Astrocyte (in vitro differentiated cells and primary cell): ENCODE measurements around the gene BTRC. TPM values are rescaled to one million over a fixed set of nuclear protein-coding genes. Genes with fewer than 3 reads are reported as not detected.

ENCODE experiments used
- DNase-seq: peaks from one replicate; pipeline ENCODE4 v3.0.0-alpha.2; 2010; ENCODE audit warnings: low read depth
- FAIRE-seq: peaks from 2 replicates; lab custom pipeline; 2011; peaks lifted over from hg19 to GRCh38; lab: Jason Lieb, UNC
- H2AFZ ChIP-seq: 2 replicates; pipeline ENCODE4 v1.6.0; 2012; ENCODE audit warnings: low read depth, low read length, inconsistent platforms
- H3K27ac ChIP-seq: 2 replicates; pipeline ENCODE4 v1.5.1; 2011; ENCODE audit warnings: low read depth, low read length, inconsistent platforms
- H3K27me3 ChIP-seq: 2 replicates; pipeline ENCODE4 v1.6.0; 2011; ENCODE audit warnings: low read length, inconsistent platforms; ENCODE audit not compliant: insufficient read depth
- H3K36me3 ChIP-seq: 2 replicates; pipeline ENCODE4 v1.5.1; 2011; ENCODE audit warnings: low read length, inconsistent platforms; ENCODE audit not compliant: insufficient read depth
- H3K4me1 ChIP-seq: 2 replicates; pipeline ENCODE4 v1.5.1; 2011; ENCODE audit warnings: low read length, inconsistent platforms; ENCODE audit not compliant: insufficient read depth
- H3K4me2 ChIP-seq: 2 replicates; pipeline ENCODE4 v1.6.0; 2012; ENCODE audit warnings: low read length, inconsistent platforms
- H3K4me3 ChIP-seq: 2 replicates; pipeline ENCODE4 v1.5.1; 2011; ENCODE audit warnings: low read depth, mild to moderate bottlenecking, low read length, inconsistent platforms; ENCODE audit not compliant: insufficient read depth
- H3K79me2 ChIP-seq: 2 replicates; pipeline ENCODE4 v1.6.0; 2012; ENCODE audit warnings: mild to moderate bottlenecking, low read length, inconsistent platforms; ENCODE audit not compliant: insufficient read depth
- H3K9ac ChIP-seq: 2 replicates; pipeline ENCODE4 v1.6.0; 2012; ENCODE audit warnings: mild to moderate bottlenecking, low read length, inconsistent platforms
- H3K9me3 ChIP-seq: 2 replicates; pipeline ENCODE4 v1.5.1; 2012; ENCODE audit warnings: low read depth, mild to moderate bottlenecking, low read length, inconsistent platforms; ENCODE audit not compliant: insufficient read depth
- H4K20me1 ChIP-seq: 2 replicates; pipeline ENCODE4 v1.6.0; 2012; ENCODE audit warnings: low read length, inconsistent platforms; ENCODE audit not compliant: insufficient read depth
- H3K27ac Mint-ChIP-seq: one replicate; pipeline ENCODE4 v1.8.0; 2021; ENCODE audit warnings: mild to moderate bottlenecking, mixed read lengths; ENCODE audit not compliant: unreplicated experiment
- H3K27me3 Mint-ChIP-seq: one replicate; pipeline ENCODE4 v1.8.0; 2021; ENCODE audit warnings: low read depth, mixed read lengths; ENCODE audit not compliant: unreplicated experiment
- H3K36me3 Mint-ChIP-seq: one replicate; pipeline ENCODE4 v1.8.0; 2021; ENCODE audit warnings: low read depth, mixed read lengths; ENCODE audit not compliant: unreplicated experiment
- H3K4me1 Mint-ChIP-seq: one replicate; pipeline ENCODE4 v1.8.0; 2021; ENCODE audit warnings: low read depth, mixed read lengths; ENCODE audit not compliant: unreplicated experiment
- H3K4me3 Mint-ChIP-seq: one replicate; pipeline ENCODE4 v1.8.0; 2021; ENCODE audit warnings: mild to moderate bottlenecking, moderate library complexity, mixed read lengths; ENCODE audit not compliant: unreplicated experiment
- H3K9me3 Mint-ChIP-seq: one replicate; pipeline ENCODE4 v1.8.0; 2021; ENCODE audit warnings: mild to moderate bottlenecking, mixed read lengths; ENCODE audit not compliant: unreplicated experiment
- CTCF ChIP-seq: IDR thresholded peaks from 2 replicates; pipeline ENCODE4 v1.5.1; 2011; ENCODE audit warnings: low read depth, mild to moderate bottlenecking, inconsistent platforms, low read length, moderate library complexity; ENCODE audit not compliant: insufficient read depth
- EZH2 ChIP-seq: IDR thresholded peaks from 2 replicates; pipeline ENCODE4 v1.6.1; 2012; ENCODE audit warnings: mild to moderate bottlenecking, low read length, inconsistent platforms; ENCODE audit not compliant: insufficient read depth
- total RNA-seq: library from RNA; stranded (reverse); gene quantifications from 2 replicates; pipeline ENCODE4 v1.2.1, GENCODE V29; 2021

Gene BTRC
- total RNA-seq, 1 donor from 2014 or later, result 33.3 TPM

GRCh38 chr10:101467286-101467770 lies 113.4 kb downstream of the BTRC start:
- H3K4me1 ChIP-seq, result no peaks in the 10 kb centered on the region
- H2AFZ ChIP-seq, result no peak overlapping the region
- no peak overlapping the region for H3K9ac ChIP-seq
- peaks cover 6% of the 10 kb centered on the region for H3K4me1 Mint-ChIP-seq
- no peaks in the 10 kb centered on the region for H3K9me3 ChIP-seq
- peaks cover 13% of the 10 kb centered on the region for H4K20me1 ChIP-seq
- no peak overlapping the region for H3K27ac Mint-ChIP-seq
- peaks cover 2% of the 10 kb centered on the region for H3K36me3 Mint-ChIP-seq
- no peaks in the 10 kb centered on the region for H3K27me3 ChIP-seq
- no peak overlapping the region for H3K4me3 Mint-ChIP-seq
- no peaks in the 10 kb centered on the region for H3K27me3 Mint-ChIP-seq
- peak; percentile 97 for TF ChIP-seq CTCF
- no peak for TF ChIP-seq EZH2
- FAIRE-seq, result peak; percentile 66
- H3K36me3 ChIP-seq, result no peaks in the 10 kb centered on the region
- H3K4me2 ChIP-seq, result peak overlapping the region; percentile 23
- H3K79me2 ChIP-seq, result no peaks in the 10 kb centered on the region
- H3K9me3 Mint-ChIP-seq, result no peaks in the 10 kb centered on the region
- no peak overlapping the region for H3K4me3 ChIP-seq
- no peak overlapping the region for H3K27ac ChIP-seq
- peak; percentile 68 for DNase-seq

GRCh38 chr10:101468159-101468558 lies 114.2 kb downstream of the BTRC start:
- Histone ChIP-seq H3K36me3 (no peaks in the 10 kb centered on the region), H3K27ac (no peak overlapping the region), H4K20me1 (peaks cover 13% of the 10 kb centered on the region), H3K4me1 (no peaks in the 10 kb centered on the region), H3K9ac (no peak overlapping the region), H2AFZ (no peak overlapping the region), H3K9me3 (no peaks in the 10 kb centered on the region), H3K79me2 (no peaks in the 10 kb centered on the region), H3K27me3 (no peaks in the 10 kb centered on the region), H3K4me2 (no peak overlapping the region), H3K4me3 (no peak overlapping the region)
- FAIRE-seq (no peak), DNase-seq (no peak)
- H3K27me3 Mint-ChIP-seq, result no peaks in the 10 kb centered on the region
- H3K9me3 Mint-ChIP-seq, result peaks cover 2% of the 10 kb centered on the region
- no peak overlapping the region for H3K27ac Mint-ChIP-seq
- H3K36me3 Mint-ChIP-seq, result peaks cover 7% of the 10 kb centered on the region
- TF ChIP-seq CTCF (no peak), EZH2 (no peak)
- H3K4me3 Mint-ChIP-seq, result no peak overlapping the region
- peaks cover 6% of the 10 kb centered on the region for H3K4me1 Mint-ChIP-seq

- no peaks in the 10 kb centered on the region for H3K27me3 Mint-ChIP-seq
- H3K27ac Mint-ChIP-seq, result no peak overlapping the region
These were observed 122.4 kb downstream of the BTRC start for GRCh38 chr10:101476383-101476782.

More at GRCh38 chr10:101476383-101476782, 122.4 kb downstream of the BTRC start:
- Histone ChIP-seq H3K9ac (no peak overlapping the region), H3K79me2 (no peaks in the 10 kb centered on the region), H3K4me2 (no peak overlapping the region), H3K4me3 (no peak overlapping the region), H3K27ac (no peak overlapping the region), H3K27me3 (no peaks in the 10 kb centered on the region), H2AFZ (no peak overlapping the region), H3K9me3 (no peaks in the 10 kb centered on the region), H3K4me1 (no peaks in the 10 kb centered on the region), H3K36me3 (no peaks in the 10 kb centered on the region), H4K20me1 (no peaks in the 10 kb centered on the region)
- peaks cover 2% of the 10 kb centered on the region for H3K9me3 Mint-ChIP-seq
- peaks cover 4% of the 10 kb centered on the region for H3K36me3 Mint-ChIP-seq
- DNase-seq, result no peak
- no peak overlapping the region for H3K4me3 Mint-ChIP-seq
- no peak for FAIRE-seq
- H3K4me1 Mint-ChIP-seq, result no peaks in the 10 kb centered on the region
- TF ChIP-seq EZH2 (no peak), CTCF (no peak)
